ENCODE data around the gene GABPA.

The GABPA gene

DNA sequence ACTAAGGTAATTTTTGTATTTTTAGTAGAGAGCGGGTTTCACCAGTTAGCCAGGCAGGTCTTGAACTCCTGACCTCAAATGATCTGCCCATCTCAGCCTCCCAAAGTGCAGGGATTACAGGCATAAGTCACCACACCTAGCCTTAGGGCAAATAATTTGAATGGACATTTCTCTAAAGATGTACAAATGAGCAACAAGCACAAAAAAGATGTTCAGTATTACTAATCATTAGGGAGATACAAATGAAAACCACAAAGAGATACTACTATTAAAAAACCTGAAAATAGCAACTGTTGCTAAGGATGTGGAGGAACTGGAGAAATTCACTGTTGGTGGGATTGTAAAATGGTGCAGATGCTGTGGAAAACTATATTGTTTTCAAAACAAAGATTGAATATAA is 79.1 kb downstream of the GABPA start:
- DNase-seq, result no peak

DNA sequence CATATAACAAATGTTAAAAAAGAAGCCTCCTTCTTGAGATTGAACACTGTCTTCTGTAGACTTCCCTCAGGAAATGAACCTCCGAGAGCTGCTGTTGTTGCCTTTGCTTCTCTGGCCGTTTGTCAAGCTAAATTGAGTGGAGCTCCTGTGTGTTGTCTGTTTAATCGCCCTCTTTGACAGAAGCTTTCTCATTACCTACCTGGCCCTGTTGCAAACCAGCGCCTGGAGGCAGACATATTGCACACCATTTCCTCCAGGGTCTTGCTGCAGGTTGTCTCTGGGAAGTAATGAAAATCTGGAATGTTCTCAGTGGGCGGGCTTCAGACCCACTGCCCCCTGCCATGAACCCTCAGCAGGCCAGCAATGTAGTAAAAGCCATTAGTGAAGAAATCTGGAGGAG is 83.3 kb downstream of the GABPA start:
- no peak for DNase-seq

DNA sequence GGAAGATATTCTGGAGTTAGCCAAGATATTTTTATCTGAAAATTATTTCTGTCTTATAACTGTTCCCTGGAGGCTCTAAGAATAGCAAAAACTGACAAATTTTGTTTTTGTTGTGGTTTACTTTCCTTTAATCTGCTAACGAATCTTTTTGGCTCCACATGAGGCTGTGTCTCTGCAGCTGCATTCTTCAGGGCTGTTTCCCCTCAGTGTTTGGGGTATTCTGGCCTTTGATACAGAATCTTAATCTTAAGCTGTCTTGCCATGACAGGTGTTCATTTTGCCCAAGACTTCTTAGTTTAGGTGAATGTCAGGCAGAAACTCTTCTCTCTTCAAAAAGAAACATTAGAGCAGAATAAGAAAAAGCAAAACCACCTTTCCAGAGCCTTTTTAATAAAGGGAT is 83.8 kb downstream of the GABPA start:
- no peak for DNase-seq

Measured in hematopoietic multipotent progenitor cell treated with erythropoietin and hydrocortisone succinate and interleukin-3 and kit ligand, for 6 days (in vitro differentiated cells).